PFSK-1 (cell line): ENCODE results near the gene RPEL1.

Experiments used
- FOXP2 ChIP-seq: optimal IDR thresholded peaks from 2 replicates; pipeline ENCODE3; 2011; ENCODE audit warnings: borderline replicate concordance, control low read depth, inconsistent platforms; ENCODE audit not compliant: insufficient read depth; ENCODE audit errors: extremely low read length, extremely low read depth
- POLR2AphosphoS5 ChIP-seq: IDR thresholded peaks from 2 replicates; pipeline ENCODE4 v1.6.1; 2012; ENCODE audit warnings: low read depth, mild to moderate bottlenecking, control low read depth, low read length, moderate library complexity
- SIN3A ChIP-seq: IDR thresholded peaks from 2 replicates; pipeline ENCODE4 v1.6.1; 2012; ENCODE audit warnings: mild to moderate bottlenecking, low read length, moderate library complexity, borderline replicate concordance; ENCODE audit not compliant: insufficient read depth

GRCh38 chr10:103284170-103284569, 38.5 kb downstream of the RPEL1 start:
- no peak for TF ChIP-seq POLR2AphosphoS5
- TF ChIP-seq FOXP2, result no peak
- TF ChIP-seq SIN3A, result no peak
